VCaP (cell line): ENCODE data around the gene CFAP61.

Experiments
- H3K27ac ChIP-seq: fragments of 450-650 bp; 2 replicates; pipeline ENCODE4 v1.5.1; 2017
- TF ChIP-seq, protein P1 (sequence below): fragments of 450-650 bp; conservative IDR thresholded peaks from 2 replicates; pipeline ENCODE4 v1.5.1; 2017; ENCODE audit warnings: mild to moderate bottlenecking, moderate library complexity

CFAP61 gene

DNA sequence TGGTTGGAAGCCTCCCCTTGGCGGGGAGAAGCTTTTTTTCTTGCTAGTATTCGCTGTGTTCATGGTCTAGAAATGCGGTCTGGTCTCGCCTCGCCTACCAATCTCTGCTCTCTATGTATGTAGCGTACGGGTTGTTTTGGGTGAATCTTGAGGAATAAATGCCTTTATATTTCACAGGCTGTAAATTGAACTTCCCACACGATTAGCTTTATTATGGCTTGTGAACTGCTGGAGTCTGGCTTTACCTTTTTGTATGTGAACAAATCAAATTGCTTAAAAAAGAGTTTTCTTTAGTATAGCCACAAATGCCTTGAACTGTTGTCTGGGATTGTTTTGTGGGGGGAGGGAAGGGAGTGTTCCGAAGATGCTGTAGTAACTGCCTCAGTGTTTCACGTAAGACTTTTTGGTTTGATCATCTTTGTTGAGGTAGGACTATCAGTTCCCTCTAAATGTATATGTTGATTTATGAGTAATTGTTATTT, 317.8 kb downstream of the CFAP61 start:
- peak overlapping the region; percentile 93 for H3K27ac ChIP-seq
- TF ChIP-seq, protein P1, sequence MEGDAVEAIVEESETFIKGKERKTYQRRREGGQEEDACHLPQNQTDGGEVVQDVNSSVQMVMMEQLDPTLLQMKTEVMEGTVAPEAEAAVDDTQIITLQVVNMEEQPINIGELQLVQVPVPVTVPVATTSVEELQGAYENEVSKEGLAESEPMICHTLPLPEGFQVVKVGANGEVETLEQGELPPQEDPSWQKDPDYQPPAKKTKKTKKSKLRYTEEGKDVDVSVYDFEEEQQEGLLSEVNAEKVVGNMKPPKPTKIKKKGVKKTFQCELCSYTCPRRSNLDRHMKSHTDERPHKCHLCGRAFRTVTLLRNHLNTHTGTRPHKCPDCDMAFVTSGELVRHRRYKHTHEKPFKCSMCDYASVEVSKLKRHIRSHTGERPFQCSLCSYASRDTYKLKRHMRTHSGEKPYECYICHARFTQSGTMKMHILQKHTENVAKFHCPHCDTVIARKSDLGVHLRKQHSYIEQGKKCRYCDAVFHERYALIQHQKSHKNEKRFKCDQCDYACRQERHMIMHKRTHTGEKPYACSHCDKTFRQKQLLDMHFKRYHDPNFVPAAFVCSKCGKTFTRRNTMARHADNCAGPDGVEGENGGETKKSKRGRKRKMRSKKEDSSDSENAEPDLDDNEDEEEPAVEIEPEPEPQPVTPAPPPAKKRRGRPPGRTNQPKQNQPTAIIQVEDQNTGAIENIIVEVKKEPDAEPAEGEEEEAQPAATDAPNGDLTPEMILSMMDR = no peak

DNA sequence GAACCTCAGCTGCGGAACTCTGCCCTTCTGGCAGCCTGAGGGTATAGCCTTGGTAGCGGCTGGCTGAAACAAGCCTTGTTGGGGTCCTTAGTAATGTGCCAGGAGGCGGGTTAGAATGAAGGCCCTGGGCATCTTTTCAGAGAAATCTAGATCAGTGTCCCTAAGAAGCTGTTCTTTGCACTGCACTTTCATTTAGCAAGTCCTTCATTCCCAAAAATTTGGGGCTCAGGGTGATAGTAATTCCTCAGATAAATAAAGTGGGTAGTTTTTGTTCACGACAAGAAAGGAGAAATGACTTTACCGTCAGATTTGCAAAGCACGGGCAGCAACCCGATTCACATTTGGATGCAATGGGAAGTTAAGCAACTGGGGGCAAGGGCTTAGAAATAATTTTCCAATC, 318.8 kb downstream of the CFAP61 start:
- TF ChIP-seq, protein P1 = no peak
- H3K27ac ChIP-seq = no peak overlapping the region

DNA sequence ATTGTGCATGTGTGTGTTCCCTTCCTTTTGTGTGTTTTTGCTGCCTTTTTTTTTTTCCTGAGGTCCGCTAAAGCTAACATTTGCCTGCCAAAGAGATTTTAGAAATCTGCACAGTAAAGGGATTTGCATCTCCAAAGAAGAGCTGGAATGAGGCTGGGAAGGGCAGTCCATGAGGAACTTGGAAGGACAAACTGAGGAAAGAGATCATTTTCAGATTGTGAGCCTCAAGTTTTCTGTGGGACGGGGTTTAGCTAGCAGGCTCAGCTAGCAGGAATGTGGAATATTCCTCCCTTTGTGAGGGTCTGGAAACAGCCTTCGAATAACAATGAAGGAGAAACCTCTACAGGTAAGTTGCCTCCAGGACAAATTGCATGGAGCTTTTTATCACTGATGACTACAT, 319.3 kb downstream of the CFAP61 start:
- TF ChIP-seq, protein P1 = no peak
- no peak overlapping the region for H3K27ac ChIP-seq

DNA sequence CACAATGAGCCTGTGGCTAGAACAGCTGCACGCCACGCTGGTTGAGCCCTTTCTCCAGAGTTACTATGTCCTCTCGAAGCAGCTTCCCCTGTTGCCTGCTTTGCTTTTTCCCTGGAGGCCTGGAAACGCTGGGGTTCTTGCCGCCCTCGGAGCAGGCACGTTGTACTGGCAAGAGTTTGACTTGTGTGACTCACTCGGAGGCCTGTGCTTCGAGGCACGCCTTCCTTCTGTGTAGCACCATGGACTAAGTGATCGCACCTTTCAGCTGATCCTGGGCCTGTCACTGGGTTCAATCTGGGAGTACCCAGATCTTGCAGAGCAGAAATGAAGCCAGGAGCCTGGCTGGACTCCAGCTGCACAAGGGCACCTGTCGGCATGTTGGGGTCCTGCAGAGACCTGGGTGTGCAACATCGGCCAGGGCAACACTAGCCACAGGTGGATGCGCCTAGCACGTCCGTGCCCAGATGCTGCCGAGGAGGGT, 320.8 kb downstream of the CFAP61 start:
- H3K27ac ChIP-seq = no peak overlapping the region
- TF ChIP-seq, protein P1 = no peak

DNA sequence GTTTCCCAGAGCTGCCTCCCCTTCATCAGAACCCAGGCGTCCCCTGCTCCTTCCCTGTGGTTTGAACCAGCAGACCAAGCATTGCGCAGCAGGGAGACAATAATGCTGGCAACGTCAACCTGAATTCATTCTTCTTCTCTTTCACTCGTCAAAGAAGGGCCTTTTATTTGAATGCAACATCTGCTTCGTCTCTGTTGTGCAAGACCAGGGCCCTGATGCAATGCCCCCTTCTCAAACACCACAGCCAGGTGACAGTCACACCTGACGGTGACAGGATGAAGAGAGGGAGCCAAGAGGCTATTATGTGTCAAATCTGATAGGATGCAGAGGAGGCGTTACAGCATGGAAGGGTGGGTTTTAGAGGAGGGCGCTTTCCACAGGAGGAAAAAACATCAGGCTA, 323.5 kb downstream of the CFAP61 start:
- no peak overlapping the region for H3K27ac ChIP-seq
- TF ChIP-seq, protein P1 = no peak

DNA sequence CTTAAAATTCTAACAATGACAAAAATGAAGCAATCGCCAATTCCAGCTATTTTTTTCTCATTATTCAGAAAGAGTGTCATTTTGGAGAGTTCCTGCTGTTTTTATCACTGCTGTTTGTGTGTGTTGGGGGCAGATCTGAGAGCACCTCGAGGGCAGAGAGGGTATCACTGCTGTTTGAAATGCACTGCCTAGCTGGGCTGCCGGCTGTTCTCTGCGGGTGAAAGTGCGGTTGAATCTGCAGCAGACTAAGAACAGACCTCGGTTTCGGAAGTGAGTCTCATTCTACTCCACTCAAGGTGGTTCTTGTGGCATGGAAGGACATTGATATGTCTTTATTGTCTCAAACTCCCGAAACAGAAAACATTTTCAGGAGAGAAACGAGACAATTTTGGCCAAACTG, 333.9 kb downstream of the CFAP61 start:
- no peak overlapping the region for H3K27ac ChIP-seq
- TF ChIP-seq, protein P1 = no peak

DNA sequence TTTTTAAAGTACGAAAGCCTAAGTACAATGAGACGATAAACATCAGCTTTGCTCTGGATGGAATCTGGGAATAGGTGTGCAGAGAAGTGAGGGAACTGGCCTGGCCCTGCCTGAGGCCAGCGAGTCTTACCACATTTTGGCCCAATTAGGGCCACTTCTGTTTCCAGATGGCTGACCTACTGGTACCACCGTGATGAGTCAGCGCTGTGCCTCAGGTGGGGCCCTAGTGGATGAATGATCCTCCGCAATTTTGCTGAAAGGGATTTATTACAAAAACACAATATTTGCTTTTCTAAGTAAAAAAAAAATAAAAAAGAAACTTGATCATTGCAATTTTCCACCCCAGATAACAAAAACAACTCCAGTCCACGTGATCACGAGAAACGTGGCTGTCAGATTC, 338.1 kb downstream of the CFAP61 start:
- H3K27ac ChIP-seq = no peak overlapping the region
- TF ChIP-seq, protein P1 = no peak
